Keratinocyte (primary cell): Measurements from ENCODE around the gene IL22RA1. TPM values are rescaled to one million over a fixed set of nuclear protein-coding genes. Genes with fewer than 3 reads are reported as not detected.

Experiments
- DNase-seq: peaks from one replicate; pipeline ENCODE4 v3.0.0-alpha.2; 2011; ENCODE audit warnings: low read depth, missing footprints, low spot score
- FAIRE-seq: peaks from 2 replicates; lab custom pipeline; 2011; peaks lifted over from hg19 to GRCh38; lab: Jason Lieb, UNC
- H2AFZ ChIP-seq: 2 replicates; pipeline ENCODE4 v1.6.0; 2012; ENCODE audit warnings: low read length, control low read depth, inconsistent platforms; ENCODE audit not compliant: control insufficient read depth
- H3K27ac ChIP-seq: 2 replicates; pipeline ENCODE4 v1.5.1; 2011; ENCODE audit warnings: low read length; ENCODE audit not compliant: control insufficient read depth, insufficient read depth
- H3K27me3 ChIP-seq: 3 replicates; pipeline ENCODE4 v1.6.0; 2011; ENCODE audit warnings: low read length; ENCODE audit not compliant: control insufficient read depth, insufficient read depth; ENCODE audit errors: extremely low read depth
- H3K36me3 ChIP-seq, 2 experiments: 2 replicates in 1 of 2; 3 replicates in 1 of 2; pipeline ENCODE4 v1.5.1; 2011; ENCODE audit warnings: low read length in 2 of 2, mild to moderate bottlenecking in 1 of 2; ENCODE audit not compliant: control insufficient read depth in 2 of 2, insufficient read depth in 2 of 2; ENCODE audit errors: extremely low read depth in 1 of 2
- H3K4me1 ChIP-seq: 3 replicates; pipeline ENCODE4 v1.5.1; 2011; ENCODE audit warnings: low read length; ENCODE audit not compliant: control insufficient read depth, insufficient read depth; ENCODE audit errors: extremely low read depth
- H3K4me2 ChIP-seq: 3 replicates; pipeline ENCODE4 v1.6.0; 2011; ENCODE audit warnings: low read depth, low read length; ENCODE audit not compliant: control insufficient read depth, insufficient read depth; ENCODE audit errors: extremely low read depth
- H3K4me3 ChIP-seq, 3 experiments: fragments of 200-600 bp in 1 of 3; sonication (generic) in 1 of 3; 2 replicates in 2 of 3; 3 replicates in 1 of 3; pipeline ENCODE4 v1.5.1; 2011 to 2016; ENCODE audit warnings: low read length in 3 of 3, mild to moderate bottlenecking in 3 of 3, control low read depth in 2 of 3, inconsistent platforms in 1 of 3, low read depth in 1 of 3, mixed read lengths in 1 of 3, mixed run types in 1 of 3, moderate library complexity in 1 of 3; ENCODE audit not compliant: control insufficient read depth in 2 of 3, insufficient read depth in 2 of 3; ENCODE audit errors: extremely low read depth in 1 of 3
- H3K79me2 ChIP-seq: 2 replicates; pipeline ENCODE4 v1.6.0; 2012; ENCODE audit warnings: low read length; ENCODE audit not compliant: control insufficient read depth, insufficient read depth
- H3K9ac ChIP-seq: 3 replicates; pipeline ENCODE4 v1.6.0; 2011; ENCODE audit warnings: low read length; ENCODE audit not compliant: control insufficient read depth, insufficient read depth; ENCODE audit errors: extremely low read depth
- H3K9me1 ChIP-seq: 3 replicates; pipeline ENCODE4 v1.6.0; 2011; ENCODE audit warnings: low read length; ENCODE audit not compliant: control insufficient read depth, insufficient read depth; ENCODE audit errors: extremely low read depth
- H3K9me3 ChIP-seq: 2 replicates; pipeline ENCODE4 v1.5.1; 2012; ENCODE audit warnings: low read depth, low read length; ENCODE audit not compliant: control insufficient read depth
- H4K20me1 ChIP-seq: 3 replicates; pipeline ENCODE4 v1.6.0; 2011; ENCODE audit warnings: low read length; ENCODE audit not compliant: control insufficient read depth, insufficient read depth; ENCODE audit errors: extremely low read depth
- CTCF ChIP-seq, 3 experiments: IDR thresholded peaks in 1 of 3; conservative IDR thresholded peaks in 1 of 3; optimal IDR thresholded peaks in 1 of 3; 2 replicates in 2 of 3; 3 replicates in 1 of 3; pipeline versions ENCODE3 to v1.5.1; 2011; ENCODE audit warnings: low read length in 3 of 3, mild to moderate bottlenecking in 3 of 3, moderate library complexity in 2 of 3, control low read depth in 1 of 3, inconsistent platforms in 1 of 3; ENCODE audit not compliant: insufficient read depth in 2 of 3; ENCODE audit errors: extremely low read depth in 1 of 3
- EZH2 ChIP-seq: IDR thresholded peaks from one replicate; pipeline ENCODE4 v1.6.1; 2012; ENCODE audit warnings: inconsistent platforms, mild to moderate bottlenecking, low read length, moderate library complexity
- dilution Hi-C: fragments of 300-500 bp; cut with MboI; formaldehyde crosslinking; loops from one replicate; pipeline ENCODE4 v1.7.0; 2020; ENCODE audit warnings: low sequenced_read_pairs; ENCODE audit not compliant: extremely low pct_ligation_motif_present
- polyA plus RNA-seq, 5 experiments: library from polyadenylated mRNA; depleted of rRNA in 3 of 5; stranded (reverse) in 3 of 5; stranded (forward) in 1 of 5; unstranded in 1 of 5; fragments of >200 nt; gene quantifications; 1 replicate in 1 of 5; 2 replicates in 3 of 5; 3 replicates in 1 of 5; pipeline versions ENCODE4 v1.2.1 to v1.2.3, GENCODE V29; 2011 to 2012; ENCODE audit warnings: missing spikeins in 2 of 5, low read depth in 1 of 5, low replicate concordance in 1 of 5

Gene IL22RA1
- polyA plus RNA-seq, 1 donor (not counting 4 experiments of a cell fraction or from before 2014, with no cell fraction given): 1.7 TPM

- FAIRE-seq (no peak), DNase-seq (no peak)
- peaks cover 37% of the 10 kb centered on the region for H3K4me1 ChIP-seq
- dilution Hi-C loops: no loop called here
- no peaks in the 10 kb centered on the region for H3K79me2 ChIP-seq
- H4K20me1 ChIP-seq: no peaks in the 10 kb centered on the region
- H3K36me3 ChIP-seq: no peaks in the 10 kb centered on the region
- peak overlapping the region; percentile 46 for H3K27ac ChIP-seq
- H3K27me3 ChIP-seq: no peaks in the 10 kb centered on the region
- peak overlapping the region; percentile 35 for H3K9ac ChIP-seq
- no peak overlapping the region for H3K4me3 ChIP-seq
- H3K9me1 ChIP-seq: peaks cover 2% of the 10 kb centered on the region
- H3K4me2 ChIP-seq: peak overlapping the region; percentile 83
- no peaks in the 10 kb centered on the region for H3K9me3 ChIP-seq
- TF ChIP-seq CTCF (optimal IDR thresholded peaks at IDR 0.05 in 1 of 3, IDR thresholded peaks at IDR 0.05 in 1 of 3, conservative IDR thresholded peaks at IDR 0.05 in 1 of 3; ENCODE audit: extremely low read depth in 1 of 3, insufficient read depth in 2 of 3, low read length in 3 of 3) (no peak), EZH2 (no peak)
- peak overlapping the region; percentile 88 for H2AFZ ChIP-seq
Observed at GRCh38 chr1:24110642-24111261, 32.2 kb downstream of the IL22RA1 start.

- no peaks in the 10 kb centered on the region for H3K36me3 ChIP-seq
- dilution Hi-C loops: no loop called here
- DNase-seq (no peak), FAIRE-seq (no peak)
- H3K27ac ChIP-seq: no peak overlapping the region
- H3K79me2 ChIP-seq: no peaks in the 10 kb centered on the region
- H3K4me1 ChIP-seq: peaks cover 37% of the 10 kb centered on the region
- H3K9me3 ChIP-seq: no peaks in the 10 kb centered on the region
- no peaks in the 10 kb centered on the region for H3K27me3 ChIP-seq
- no peak overlapping the region for H3K4me2 ChIP-seq
- no peaks in the 10 kb centered on the region for H4K20me1 ChIP-seq
- no peak overlapping the region for H2AFZ ChIP-seq
- H3K9me1 ChIP-seq: peaks cover 2% of the 10 kb centered on the region
- H3K9ac ChIP-seq: no peak overlapping the region
- no peak for TF ChIP-seq EZH2
- TF ChIP-seq CTCF (optimal IDR thresholded peaks at IDR 0.05 in 1 of 3, IDR thresholded peaks at IDR 0.05 in 1 of 3, conservative IDR thresholded peaks at IDR 0.05 in 1 of 3; ENCODE audit: extremely low read depth in 1 of 3, insufficient read depth in 2 of 3, low read length in 3 of 3): no peak
- no peak overlapping the region for H3K4me3 ChIP-seq
Observed at GRCh38 chr1:24109686-24110475, 33.1 kb downstream of the IL22RA1 start.
